Stimulated activated CD8-positive, alpha-beta memory T cell treated with anti-CD3 and anti-CD28 coated beads, Interleukin-12 subunit alpha, Interleukin-12 subunit beta, amount 100 ng/mL, for 4 hours (primary cell): ENCODE data around the gene PLSCR2.
"Not testable (repeated sequence)": the region's sequence is repeated elsewhere in the genome, so short reads cannot be mapped to it uniquely, and the experiment has no call there.

Experiments used
- DNase-seq: peaks from one replicate; pipeline ENCODE4 v3.0.0-alpha.2; 2020; ENCODE audit warnings: low read depth

Gene PLSCR2

GRCh38 chr3:146485297-146485696, 15.9 kb upstream of the PLSCR2 start:
- no peak for DNase-seq

GRCh38 chr3:146476094-146476740, 6.9 kb upstream of the PLSCR2 start:
- no peak for DNase-seq

GRCh38 chr3:146474976-146475375, 5.6 kb upstream of the PLSCR2 start:
- not testable (repeated sequence) for DNase-seq

GRCh38 chr3:146473726-146474125, 4.4 kb upstream of the PLSCR2 start:
- DNase-seq: no peak

GRCh38 chr3:146472611-146473010, 3.2 kb upstream of the PLSCR2 start:
- DNase-seq: no peak

GRCh38 chr3:146471012-146471411, 1.7 kb upstream of the PLSCR2 start:
- no peak for DNase-seq

- DNase-seq: no peak
These were observed 1.1 kb upstream of the PLSCR2 start for GRCh38 chr3:146470425-146470990.

- DNase-seq: no peak
These were observed 651 bp downstream of the PLSCR2 start for GRCh38 chr3:146468671-146469149.

- no peak for DNase-seq
These were observed 1.1 kb downstream of the PLSCR2 start for GRCh38 chr3:146468234-146468633.

- DNase-seq: no peak
These were observed 2.8 kb downstream of the PLSCR2 start for GRCh38 chr3:146466604-146467003.

- no peak for DNase-seq
These were observed 3.5 kb downstream of the PLSCR2 start for GRCh38 chr3:146465693-146466465.

GRCh38 chr3:146464783-146465182, 4.6 kb downstream of the PLSCR2 start:
- DNase-seq: no peak

- no peak for DNase-seq
These were observed 5.3 kb downstream of the PLSCR2 start for GRCh38 chr3:146464005-146464595.

GRCh38 chr3:146454796-146455195, 14.6 kb downstream of the PLSCR2 start:
- no peak for DNase-seq

GRCh38 chr3:146449613-146450012, 19.7 kb downstream of the PLSCR2 start:
- no peak for DNase-seq

GRCh38 chr3:146449076-146449475, 20.3 kb downstream of the PLSCR2 start:
- no peak for DNase-seq

- DNase-seq: no peak
These were observed 23.3 kb downstream of the PLSCR2 start for GRCh38 chr3:146446026-146446425.

GRCh38 chr3:146440310-146440709, 29.1 kb downstream of the PLSCR2 start:
- not testable (repeated sequence) for DNase-seq

- no peak for DNase-seq
These were observed 37.3 kb downstream of the PLSCR2 start for GRCh38 chr3:146432066-146432465.

- DNase-seq: no peak
These were observed 38.1 kb downstream of the PLSCR2 start for GRCh38 chr3:146431240-146431639.

GRCh38 chr3:146425341-146425740, 44.0 kb downstream of the PLSCR2 start:
- no peak for DNase-seq

- no peak for DNase-seq
These were observed 47.3 kb downstream of the PLSCR2 start for GRCh38 chr3:146421819-146422759.
